IMR-90 (cell line): Measurements from ENCODE around the gene FAM184A.
"Not testable (repeated sequence)": the region's sequence is repeated elsewhere in the genome, so short reads cannot be mapped to it uniquely, and the experiment has no call there.

Experiments used
- CEBPB ChIP-seq: IDR thresholded peaks from 2 replicates; pipeline ENCODE4 v1.6.1; 2012; ENCODE audit warnings: low read depth, low read length, improper control_type of control experiment
- CHD1 ChIP-seq: IDR thresholded peaks from 2 replicates; pipeline ENCODE4 v1.6.1; 2012; ENCODE audit warnings: low read depth, low read length, improper control_type of control experiment
- ELK1 ChIP-seq: fragments of 150-350 bp; IDR thresholded peaks from 2 replicates; pipeline ENCODE4 v1.6.1; 2016; ENCODE audit warnings: low read depth, mild to moderate bottlenecking, low read length, moderate library complexity, borderline replicate concordance
- MAFK ChIP-seq: IDR thresholded peaks from 2 replicates; pipeline ENCODE4 v1.6.1; 2012; ENCODE audit warnings: low read depth, low read length, improper control_type of control experiment
- MAZ ChIP-seq: IDR thresholded peaks from 2 replicates; pipeline ENCODE4 v1.6.1; 2012; ENCODE audit warnings: low read depth, mild to moderate bottlenecking, low read length, improper control_type of control experiment, moderate library complexity, borderline replicate concordance
- MXI1 ChIP-seq: IDR thresholded peaks from 2 replicates; pipeline ENCODE4 v1.6.1; 2012; ENCODE audit warnings: low read depth, mild to moderate bottlenecking, low read length, moderate library complexity, borderline replicate concordance
- POLR2A ChIP-seq: IDR thresholded peaks from 2 replicates; pipeline ENCODE4 v1.6.1; 2012; ENCODE audit warnings: mild to moderate bottlenecking, low read depth, low read length
- RAD21 ChIP-seq: IDR thresholded peaks from 2 replicates; pipeline ENCODE4 v1.6.1; 2012; ENCODE audit warnings: low read length, improper control_type of control experiment
- RCOR1 ChIP-seq: IDR thresholded peaks from 2 replicates; pipeline ENCODE4 v1.6.1; 2012; ENCODE audit warnings: mild to moderate bottlenecking, low read length, improper control_type of control experiment; ENCODE audit not compliant: insufficient replicate concordance
- RFX5 ChIP-seq: IDR thresholded peaks from 2 replicates; pipeline ENCODE4 v1.8.0; 2012; ENCODE audit warnings: low read depth, mild to moderate bottlenecking, low read length, moderate library complexity
- SMC3 ChIP-seq: fragments of 150-350 bp; IDR thresholded peaks from 2 replicates; pipeline ENCODE4 v1.6.1; 2016; ENCODE audit warnings: low read depth, mild to moderate bottlenecking, antibody characterized with exemption, low read length, moderate library complexity
- USF2 ChIP-seq: fragments of 150-350 bp; IDR thresholded peaks from 2 replicates; pipeline ENCODE4 v1.6.1; 2017; ENCODE audit warnings: mild to moderate bottlenecking, antibody characterized with exemption, low read length, low read depth
- TF ChIP-seq, protein P1 (sequence below): conservative IDR thresholded peaks from 2 replicates; pipeline ENCODE4 v1.5.1; 2012; ENCODE audit warnings: mild to moderate bottlenecking, low read depth, low read length, improper control_type of control experiment

GRCh38 chr6:119119062-119119461 is 40.6 kb upstream of the FAM184A start:
- not testable (repeated sequence) for TF ChIP-seq USF2, MAZ, RAD21, RFX5, POLR2A, CEBPB, ELK1, MAFK, RCOR1, CHD1, MXI1, SMC3
- TF ChIP-seq, protein P1, sequence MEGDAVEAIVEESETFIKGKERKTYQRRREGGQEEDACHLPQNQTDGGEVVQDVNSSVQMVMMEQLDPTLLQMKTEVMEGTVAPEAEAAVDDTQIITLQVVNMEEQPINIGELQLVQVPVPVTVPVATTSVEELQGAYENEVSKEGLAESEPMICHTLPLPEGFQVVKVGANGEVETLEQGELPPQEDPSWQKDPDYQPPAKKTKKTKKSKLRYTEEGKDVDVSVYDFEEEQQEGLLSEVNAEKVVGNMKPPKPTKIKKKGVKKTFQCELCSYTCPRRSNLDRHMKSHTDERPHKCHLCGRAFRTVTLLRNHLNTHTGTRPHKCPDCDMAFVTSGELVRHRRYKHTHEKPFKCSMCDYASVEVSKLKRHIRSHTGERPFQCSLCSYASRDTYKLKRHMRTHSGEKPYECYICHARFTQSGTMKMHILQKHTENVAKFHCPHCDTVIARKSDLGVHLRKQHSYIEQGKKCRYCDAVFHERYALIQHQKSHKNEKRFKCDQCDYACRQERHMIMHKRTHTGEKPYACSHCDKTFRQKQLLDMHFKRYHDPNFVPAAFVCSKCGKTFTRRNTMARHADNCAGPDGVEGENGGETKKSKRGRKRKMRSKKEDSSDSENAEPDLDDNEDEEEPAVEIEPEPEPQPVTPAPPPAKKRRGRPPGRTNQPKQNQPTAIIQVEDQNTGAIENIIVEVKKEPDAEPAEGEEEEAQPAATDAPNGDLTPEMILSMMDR = not testable (repeated sequence)
